ENCODE results near the gene TTC33.
A peak's percentile ranks its signal among the peaks of the same experiment; 100 is the strongest.

Gene TTC33

DNA sequence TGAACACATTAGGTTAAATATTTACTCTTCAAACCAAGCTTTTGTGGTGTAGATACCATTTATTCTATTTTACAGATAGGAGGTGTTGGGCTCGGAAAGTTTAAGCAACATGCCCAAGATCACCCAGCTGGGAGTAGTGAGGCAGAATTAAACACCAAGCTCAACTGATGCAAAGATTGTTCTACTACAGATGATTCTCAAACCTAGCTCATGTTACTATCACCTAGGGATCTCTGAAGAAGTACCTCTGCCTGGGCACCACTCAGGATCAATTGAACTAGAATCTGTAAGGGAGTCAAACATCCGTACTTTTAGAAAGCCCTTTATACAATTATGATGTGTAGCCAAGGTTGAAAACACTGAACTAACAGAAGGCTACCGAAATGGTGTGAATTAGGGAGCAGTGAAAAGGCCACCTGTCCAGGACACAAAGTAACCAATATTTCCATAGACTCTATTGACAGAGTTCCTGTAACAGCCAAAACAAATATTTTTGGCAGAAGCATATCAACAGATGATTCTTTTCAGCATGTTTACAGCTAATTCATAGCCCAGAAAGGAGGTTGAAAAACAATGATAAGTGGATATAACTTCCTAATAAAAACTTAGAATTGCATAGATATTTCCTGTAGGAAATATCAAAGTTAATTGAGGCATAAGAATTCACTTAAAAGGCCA is 234.5 kb downstream of the TTC33 start:
- DNase-seq (ENCODE audit: low read depth in 2 of 2), result no peak

GRCh38 chr5:40518485-40518917 is 237.3 kb downstream of the TTC33 start:
- peak in 1 of 2 donors; percentile 11 for DNase-seq (ENCODE audit: low read depth in 2 of 2)

GRCh38 chr5:40515476-40515875 is 240.3 kb downstream of the TTC33 start:
- no peak for DNase-seq (ENCODE audit: low read depth in 2 of 2)

DNA sequence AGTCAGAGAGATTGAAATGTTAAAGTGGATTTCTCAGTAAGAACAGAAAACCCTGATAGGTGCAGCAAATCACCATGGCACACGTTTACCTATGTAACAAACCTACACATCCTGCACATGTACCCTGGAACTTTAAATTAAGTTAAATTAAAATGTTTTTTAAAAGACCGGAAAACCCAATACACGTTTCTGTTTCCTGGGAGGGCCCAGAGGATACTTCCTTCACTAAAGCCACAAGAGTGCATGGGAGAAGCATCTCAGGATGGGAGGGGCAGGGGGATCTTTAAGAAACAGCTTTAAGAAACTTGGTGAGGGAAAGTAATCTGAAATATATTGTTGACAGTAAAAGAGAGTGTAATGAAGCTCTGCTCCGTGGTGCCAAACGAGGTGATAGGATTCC is 240.8 kb downstream of the TTC33 start:
- no peak for DNase-seq (ENCODE audit: low read depth in 2 of 2)

GRCh38 chr5:40511801-40512200 is 244.0 kb downstream of the TTC33 start:
- no peak for DNase-seq (ENCODE audit: low read depth in 2 of 2)

GRCh38 chr5:40507095-40507494 is 248.7 kb downstream of the TTC33 start:
- DNase-seq (ENCODE audit: low read depth in 2 of 2), result no peak

- DNase-seq (ENCODE audit: low read depth in 2 of 2), result no peak
Observed at GRCh38 chr5:40505031-40505430, 250.7 kb downstream of the TTC33 start.

- DNase-seq (ENCODE audit: low read depth in 2 of 2), result peak in 1 of 2 donors; percentile 25
Observed at GRCh38 chr5:40503439-40503838, 252.3 kb downstream of the TTC33 start.

GRCh38 chr5:40502736-40503135 is 253.0 kb downstream of the TTC33 start:
- no peak for DNase-seq (ENCODE audit: low read depth in 2 of 2)

- no peak for DNase-seq (ENCODE audit: low read depth in 2 of 2)
Observed at GRCh38 chr5:40501711-40502444, 253.9 kb downstream of the TTC33 start.

DNA sequence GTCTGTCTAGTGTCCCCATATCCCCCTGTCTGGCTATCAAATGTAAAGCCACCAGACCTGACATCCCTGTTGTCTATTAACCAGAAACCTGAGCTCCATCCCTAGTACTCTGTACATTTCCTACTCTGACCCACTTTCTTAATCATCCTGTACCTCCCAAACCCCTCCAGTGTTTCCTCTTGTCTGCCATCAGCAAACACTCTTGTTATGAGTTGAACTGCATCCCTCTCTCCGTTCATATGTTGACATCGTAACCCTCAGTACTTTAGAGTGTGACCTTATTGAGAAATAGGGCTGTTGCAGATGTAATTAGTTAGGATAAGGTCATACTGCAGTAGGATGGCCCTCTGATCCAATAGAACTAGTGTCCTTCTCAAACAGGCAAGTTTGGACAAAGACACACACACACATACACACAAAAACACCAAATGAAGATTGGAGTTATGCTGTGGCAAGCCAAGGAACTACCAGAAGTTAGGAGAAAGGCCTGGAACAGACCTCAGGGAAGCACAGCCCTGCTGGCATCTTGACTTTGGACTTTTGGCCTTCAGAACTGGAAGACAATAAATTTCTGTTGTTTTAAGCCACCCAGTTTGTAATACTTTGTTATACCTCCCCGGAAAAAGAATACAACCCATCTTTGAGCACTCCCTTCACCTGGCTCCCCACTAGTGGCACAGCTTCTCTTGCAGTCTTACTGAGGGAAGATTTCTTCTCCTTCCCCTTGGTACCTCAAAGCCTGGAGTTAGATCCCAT is 256.1 kb downstream of the TTC33 start:
- no peak for DNase-seq (ENCODE audit: low read depth in 2 of 2)

- no peak for DNase-seq (ENCODE audit: low read depth in 2 of 2)
Observed at GRCh38 chr5:40499007-40499406, 256.8 kb downstream of the TTC33 start.

- no peak for DNase-seq (ENCODE audit: low read depth in 2 of 2)
Observed at GRCh38 chr5:40497573-40497972, 258.2 kb downstream of the TTC33 start.

DNA sequence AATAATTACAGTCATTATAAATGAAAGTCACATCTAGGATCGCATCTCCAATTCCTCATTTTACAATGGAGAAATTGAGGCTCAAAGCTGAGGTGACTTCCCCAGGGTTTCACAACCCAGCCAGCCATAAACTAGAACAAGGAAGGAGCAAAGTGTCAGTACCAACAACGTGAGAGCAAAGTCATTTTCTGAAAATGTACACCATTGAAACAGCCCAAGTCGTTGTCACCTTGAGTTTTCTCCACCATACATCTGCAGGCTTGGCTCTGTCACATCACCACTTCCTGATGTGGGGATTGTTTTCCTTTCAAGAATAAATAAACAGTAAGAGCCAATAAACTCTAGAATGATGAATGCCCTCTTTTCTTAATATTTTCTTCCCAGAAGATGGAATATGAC is 260.5 kb downstream of the TTC33 start:
- DNase-seq (ENCODE audit: low read depth in 2 of 2), result no peak

DNA sequence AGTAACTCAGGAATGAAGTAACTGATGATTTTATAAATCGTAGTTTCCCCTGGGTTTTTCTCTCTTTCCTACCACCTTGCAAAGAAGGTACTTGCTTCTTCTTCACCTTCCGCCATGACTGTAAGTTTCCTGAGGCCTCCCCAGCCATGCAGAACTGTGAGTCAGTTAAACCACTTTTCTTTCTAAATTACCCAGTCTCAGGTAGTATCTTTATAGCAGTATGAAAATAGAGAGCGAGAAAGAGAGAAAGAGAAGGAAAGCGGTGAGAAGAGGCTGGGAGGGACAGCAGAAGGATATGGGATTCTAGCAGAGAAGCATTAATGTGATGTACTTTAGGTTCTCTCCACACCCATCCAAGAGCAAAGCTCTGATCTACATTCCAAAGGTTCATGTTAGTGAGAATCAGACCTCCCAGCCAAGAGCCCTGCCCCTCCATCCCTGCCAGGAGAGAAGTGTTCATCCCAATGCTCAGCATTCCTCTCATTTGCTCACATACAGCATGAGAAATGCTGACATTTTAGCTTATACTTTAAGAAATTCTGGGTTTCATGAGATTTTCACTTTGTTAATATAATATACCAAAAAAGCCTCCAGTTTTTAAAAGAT is 261.0 kb downstream of the TTC33 start:
- no peak for DNase-seq (ENCODE audit: low read depth in 2 of 2)

- DNase-seq (ENCODE audit: low read depth in 2 of 2), result no peak
Observed at GRCh38 chr5:40492056-40492455, 263.7 kb downstream of the TTC33 start.

DNA sequence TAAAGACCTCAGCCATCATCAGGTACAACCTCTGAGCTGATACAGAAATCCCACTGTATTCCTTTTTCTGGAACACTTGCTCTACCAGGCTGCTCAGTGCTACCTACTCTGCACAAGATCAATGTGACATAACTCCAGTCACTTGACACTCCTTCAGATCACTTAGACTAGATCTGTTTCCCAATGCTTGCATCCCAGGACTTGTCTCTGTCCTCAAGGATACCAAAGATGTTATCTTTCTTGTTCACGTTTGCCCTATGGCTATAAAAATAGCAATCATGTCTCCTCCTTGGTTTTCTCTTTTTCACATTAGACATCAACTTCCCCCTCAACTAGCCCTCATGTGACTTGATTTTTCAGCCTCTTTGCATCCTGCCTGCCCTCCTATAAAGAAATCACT is 264.1 kb downstream of the TTC33 start:
- DNase-seq (ENCODE audit: low read depth in 2 of 2), result no peak

GRCh38 chr5:40490464-40491111 is 265.2 kb downstream of the TTC33 start:
- DNase-seq (ENCODE audit: low read depth in 2 of 2), result no peak

- no peak for DNase-seq (ENCODE audit: low read depth in 2 of 2)
Observed at GRCh38 chr5:40489421-40489820, 266.3 kb downstream of the TTC33 start.

GRCh38 chr5:40486437-40487275 is 269.1 kb downstream of the TTC33 start:
- peak; percentile 43 to 52 for DNase-seq (ENCODE audit: low read depth in 2 of 2)
